CD4-positive, alpha-beta T cell treated with Interleukin-10 for 1 hour (primary cell): ENCODE results near the gene EHBP1.

ENCODE experiments used
- DNase-seq: peaks from one replicate; pipeline ENCODE4 v3.0.0-alpha.2; 2020

The EHBP1 gene

DNA sequence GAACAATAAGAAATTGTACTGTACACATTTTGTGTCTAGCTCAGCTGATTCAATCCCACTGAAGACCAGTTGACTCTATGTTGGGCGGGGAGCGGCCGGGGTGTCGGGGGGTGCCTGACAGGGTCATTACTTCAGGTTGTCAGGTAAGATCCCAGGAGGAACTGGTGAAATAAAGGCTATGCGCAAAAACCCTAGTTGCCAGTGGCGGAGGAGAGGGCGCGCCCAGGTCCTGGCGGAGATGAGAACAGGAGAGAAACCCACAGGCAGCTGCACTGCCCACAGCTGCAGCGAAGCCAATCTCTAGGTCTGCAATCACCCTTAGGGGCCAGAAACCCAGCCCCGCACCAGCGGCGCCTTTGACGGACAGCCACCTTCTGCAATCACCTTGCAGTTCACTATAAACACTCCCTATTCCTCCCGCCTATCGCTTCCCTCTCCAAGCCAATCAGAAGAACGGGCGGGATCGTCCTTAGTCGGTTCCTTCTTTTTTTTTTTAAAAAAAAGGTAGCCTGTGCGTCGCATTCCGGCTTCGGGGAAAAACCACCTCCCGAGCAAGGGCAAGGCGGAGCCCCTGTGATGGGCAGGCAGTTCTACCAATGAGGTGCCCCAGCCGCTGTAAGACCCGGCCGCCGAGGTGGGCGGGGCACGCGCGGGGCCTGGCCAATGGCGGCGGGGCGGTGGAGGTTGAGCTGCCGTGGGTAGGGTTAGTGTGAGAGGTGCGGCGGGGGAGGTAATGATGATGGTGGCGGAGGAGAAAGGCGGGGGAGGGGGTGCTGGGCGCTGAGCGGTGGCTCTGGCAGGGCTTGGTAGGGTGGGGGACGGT, at the start of gene EHBP1:
Gene EHBP1 (plus strand): TSS at position 707 of the 823 bp plus-strand sequence. CDS start 1,479 bp downstream, outside the sequence.
- DNase-seq = peak; percentile 99

DNA sequence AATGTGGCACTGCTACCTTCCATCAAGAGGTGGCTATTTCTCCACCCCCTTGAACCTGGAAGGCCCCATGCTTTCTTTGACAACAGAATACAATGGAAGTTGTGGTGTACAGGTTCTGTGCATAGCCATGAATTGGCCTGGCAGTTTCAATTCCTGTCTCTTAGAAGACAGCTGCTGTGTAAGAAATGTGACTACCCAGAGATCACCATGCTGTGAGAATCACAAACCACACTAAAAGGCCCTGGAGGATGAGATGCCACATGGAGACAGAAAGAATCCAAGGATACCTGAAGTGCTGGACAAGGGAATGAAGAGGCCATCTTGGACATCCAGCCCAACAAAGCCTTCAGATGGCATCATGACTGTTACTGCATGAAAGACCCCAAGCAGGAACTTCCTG, 47.7 kb upstream of the EHBP1 start:
- no peak for DNase-seq

DNA sequence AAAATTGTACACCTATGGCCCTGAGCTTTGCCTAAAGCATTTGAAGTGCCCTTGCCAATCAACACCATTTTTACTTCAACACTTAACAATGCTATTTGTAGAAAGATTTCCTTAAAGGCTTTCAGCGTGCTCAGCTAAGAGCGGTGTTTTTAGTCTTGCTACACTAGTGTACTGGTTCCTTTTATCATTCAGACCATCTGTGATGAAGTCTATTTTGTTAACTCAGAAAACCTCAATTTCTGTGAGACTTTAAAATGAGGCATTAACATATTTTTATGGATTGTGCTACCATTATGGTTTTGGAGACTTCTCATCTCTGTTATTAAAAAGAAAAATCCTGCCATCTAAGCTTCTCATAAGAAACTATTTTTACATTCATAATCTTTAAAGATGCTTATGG, 46.6 kb upstream of the EHBP1 start:
- no peak for DNase-seq

DNA sequence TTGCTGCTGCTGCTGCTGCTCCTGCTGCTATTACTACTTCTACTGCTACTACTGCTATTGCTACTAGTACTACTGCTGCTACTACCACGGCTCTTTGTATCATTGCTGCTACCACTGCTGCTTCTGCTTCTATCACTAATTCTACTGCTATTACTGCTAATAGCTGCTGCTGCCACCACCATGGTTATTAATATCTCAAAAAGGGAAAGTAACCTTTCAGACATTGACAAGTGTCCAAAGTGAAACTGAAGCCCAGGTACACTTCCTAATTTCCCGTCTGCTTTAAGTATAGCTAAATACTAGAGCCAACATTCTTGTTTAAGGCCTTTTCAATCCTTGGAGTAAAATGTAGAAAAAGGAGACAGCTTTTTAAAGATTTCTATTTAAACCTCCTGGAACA, 45.4 kb upstream of the EHBP1 start:
- no peak for DNase-seq

DNA sequence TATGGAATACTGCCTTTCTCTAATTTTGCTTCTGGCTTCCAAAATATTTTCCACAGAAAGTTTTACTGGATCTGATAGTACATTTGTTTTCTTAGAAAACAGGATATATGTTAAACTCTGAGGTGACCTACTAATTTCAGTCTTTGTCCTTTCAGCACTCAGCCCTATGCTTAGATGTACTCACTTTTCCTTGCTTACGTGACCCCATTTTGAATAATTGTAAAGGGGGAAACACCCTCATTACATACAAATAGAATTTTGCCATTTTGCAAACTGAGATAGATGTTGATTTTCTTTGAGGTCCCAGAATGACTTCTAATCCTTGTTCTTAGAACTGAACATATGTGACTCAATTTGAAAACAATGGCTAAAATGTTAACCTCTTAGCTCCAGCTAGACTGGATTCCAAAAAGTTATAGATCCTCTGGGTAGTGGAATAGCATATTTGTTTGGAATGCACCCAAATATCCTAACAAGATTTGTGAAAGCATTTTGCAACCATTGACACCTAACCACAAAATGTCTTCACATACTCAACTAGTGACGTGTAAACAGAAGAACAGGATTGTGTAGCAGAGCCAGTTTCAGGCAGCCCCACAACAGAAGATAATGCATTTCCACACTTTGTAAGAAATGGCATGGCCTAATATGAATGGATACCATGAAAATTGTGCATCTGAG, 44.8 kb upstream of the EHBP1 start:
- DNase-seq = no peak

DNA sequence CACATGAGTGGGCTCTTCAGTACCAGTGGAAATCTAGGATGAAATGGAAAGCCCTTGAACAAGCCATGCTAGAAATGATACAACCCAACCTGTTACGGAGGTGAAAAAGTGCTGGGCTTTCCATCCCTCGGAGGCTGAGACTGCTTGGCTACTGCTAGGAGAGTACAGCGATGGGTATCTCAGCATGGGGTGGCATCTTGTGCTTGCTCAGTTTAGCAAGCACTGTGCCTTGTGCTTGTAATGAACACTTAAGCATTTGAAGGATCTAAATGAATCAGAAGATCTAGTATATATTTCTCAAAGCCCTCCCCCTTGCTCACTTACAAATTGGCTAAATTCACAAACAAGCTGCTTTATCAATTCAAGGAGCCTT, 44.3 kb upstream of the EHBP1 start:
- DNase-seq = no peak

DNA sequence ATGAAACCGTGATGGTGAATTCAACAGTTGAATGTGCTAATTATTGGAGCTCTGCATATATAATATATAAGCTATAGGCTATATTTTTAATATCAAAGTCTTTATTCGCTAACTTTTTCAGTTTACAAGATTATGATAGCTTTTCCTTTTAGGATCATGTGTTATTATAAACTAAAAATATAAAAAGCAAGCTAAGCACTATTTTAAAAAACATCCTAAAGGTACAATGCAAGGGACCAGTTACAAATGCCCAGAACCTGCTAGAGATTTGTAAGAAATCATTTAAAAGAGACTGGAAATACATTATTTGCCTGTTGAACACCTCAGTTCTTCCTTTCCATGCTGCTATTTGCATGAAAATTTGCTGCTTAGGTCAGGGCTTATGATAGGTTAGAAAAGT, 43.4 kb upstream of the EHBP1 start:
- no peak for DNase-seq

DNA sequence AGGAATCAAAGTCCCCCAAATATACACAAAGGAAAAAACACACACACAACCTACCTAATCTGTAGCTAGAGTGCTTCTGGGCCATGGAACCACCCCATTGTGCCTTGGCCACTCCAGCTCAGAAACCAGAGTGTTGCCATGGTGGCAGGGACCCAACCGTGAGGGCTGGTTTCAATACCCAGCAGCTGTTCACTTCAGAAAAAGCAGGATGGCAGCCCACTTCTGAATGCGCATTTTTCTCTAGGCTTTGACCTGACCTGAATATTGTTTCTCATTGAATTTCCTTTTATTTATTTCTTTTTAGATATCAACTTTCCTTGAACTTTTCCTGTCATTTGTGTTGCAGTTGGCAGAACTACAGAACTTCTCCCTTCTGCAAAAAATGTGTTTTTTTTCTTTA, 43.0 kb upstream of the EHBP1 start:
- no peak for DNase-seq

DNA sequence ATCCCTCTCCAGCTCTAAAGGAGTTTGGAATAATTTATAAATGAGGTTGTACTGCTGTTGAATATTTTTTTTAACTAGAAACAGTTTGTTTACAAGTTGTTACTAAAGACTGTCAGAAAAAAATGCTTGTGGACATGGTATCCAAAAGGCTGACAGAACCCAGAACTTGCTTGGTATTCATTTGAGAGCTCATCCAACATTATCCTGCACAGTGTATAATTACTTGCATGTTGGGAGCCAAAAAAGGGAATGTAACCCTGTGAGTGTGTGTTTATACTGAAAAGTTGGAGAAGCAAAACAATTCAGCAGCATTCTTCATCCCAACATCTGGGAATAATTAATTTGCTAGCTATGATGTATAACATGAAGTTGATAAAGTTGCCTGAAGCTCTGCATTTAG, 42.1 kb upstream of the EHBP1 start:
- DNase-seq = no peak

DNA sequence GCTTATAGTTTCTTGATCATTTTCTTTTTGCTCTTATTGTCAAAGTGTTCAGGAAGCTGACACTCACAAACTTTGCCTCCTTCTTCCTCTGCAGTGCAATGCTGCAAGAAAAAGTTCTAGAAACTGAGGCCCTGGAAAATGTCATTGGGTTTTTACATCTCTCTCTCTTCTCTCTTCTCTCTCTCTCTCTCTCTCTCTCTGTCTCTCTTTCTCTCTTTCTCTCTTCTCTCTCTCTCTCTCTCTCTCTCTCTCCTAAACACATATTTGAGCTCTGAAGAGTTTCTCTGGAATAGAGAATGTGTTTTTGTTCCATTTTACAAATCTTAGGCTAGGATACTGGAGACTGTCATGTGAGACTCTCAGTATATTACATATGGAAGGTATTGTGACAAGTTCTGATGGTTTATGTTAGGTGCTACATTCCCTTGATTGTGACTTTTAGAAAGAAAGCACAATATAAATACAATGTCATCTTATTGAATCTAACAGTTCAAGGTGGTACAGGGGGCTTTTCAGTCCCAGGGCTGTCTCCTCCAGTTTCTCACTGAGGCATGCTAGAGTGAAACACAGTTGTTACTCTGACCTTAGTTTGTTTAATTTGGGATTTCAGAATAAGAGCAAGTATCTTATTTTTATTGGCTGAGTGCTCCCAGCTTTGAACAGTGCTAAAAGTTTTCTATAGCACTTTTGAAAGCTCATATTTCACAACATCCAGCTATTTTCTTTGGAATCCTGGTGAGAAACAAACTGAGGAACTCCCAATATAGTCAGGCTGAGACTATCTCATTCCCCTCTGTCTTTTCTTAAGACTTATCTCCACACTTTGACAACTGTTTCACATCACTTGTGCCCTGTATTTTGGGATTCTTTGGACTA, 41.4 kb upstream of the EHBP1 start:
- no peak for DNase-seq

DNA sequence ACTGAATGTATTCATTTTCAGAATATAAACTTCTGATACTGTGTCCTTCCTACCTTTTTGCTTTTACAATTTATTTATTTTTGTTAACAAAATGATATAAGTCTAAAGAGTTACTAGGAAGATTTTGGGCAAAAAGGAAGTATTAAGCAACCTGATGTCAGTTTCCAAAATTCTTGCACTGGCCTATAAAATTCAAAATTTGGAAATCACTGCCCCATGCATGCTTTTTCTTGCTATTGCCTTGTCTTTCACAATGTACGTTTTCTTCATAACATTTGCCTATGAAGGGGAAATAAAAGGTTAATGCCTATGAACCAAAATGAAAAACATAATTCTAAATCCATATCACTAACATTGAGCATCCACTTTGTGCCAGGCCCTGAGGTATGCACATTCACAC, 40.1 kb upstream of the EHBP1 start:
- no peak for DNase-seq

DNA sequence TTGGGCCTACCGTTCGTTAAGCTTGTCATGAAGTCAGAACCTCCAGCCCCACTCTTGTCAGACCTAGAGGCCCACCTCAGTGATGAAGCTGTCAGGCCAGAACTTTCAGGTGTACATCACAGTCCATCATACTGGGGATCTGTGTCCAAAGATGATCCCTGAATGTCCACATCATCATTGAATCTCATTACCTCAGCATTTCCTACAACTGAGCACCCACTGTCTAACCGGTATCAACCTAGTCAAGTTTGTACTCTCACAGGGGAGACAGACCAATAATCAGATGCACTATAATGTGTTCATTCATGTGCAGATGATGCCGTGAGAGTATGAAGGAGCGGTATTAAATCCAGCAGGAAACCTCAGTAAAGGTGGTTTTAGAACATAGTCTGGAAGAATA, 36.3 kb upstream of the EHBP1 start:
- DNase-seq = no peak

DNA sequence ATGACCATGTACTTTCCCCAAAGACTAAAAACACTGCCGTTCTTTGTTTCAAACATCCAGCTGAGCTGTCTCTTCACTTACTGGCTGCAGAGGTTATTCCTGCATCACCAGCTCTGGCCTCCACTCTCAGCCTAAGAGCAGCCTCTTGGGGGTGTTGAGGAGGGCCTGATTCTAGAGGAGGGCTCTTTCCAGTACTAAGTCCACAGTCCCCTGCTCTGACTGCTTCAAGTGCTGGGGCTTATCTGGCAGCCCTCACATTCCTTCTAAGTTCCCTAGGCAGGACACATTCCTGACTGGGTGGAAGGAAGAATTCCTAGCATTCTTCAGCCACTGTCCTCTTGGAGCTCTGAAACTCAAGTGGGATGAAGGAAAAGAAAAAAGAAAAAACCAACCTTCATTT, 32.9 kb upstream of the EHBP1 start:
- DNase-seq = no peak

DNA sequence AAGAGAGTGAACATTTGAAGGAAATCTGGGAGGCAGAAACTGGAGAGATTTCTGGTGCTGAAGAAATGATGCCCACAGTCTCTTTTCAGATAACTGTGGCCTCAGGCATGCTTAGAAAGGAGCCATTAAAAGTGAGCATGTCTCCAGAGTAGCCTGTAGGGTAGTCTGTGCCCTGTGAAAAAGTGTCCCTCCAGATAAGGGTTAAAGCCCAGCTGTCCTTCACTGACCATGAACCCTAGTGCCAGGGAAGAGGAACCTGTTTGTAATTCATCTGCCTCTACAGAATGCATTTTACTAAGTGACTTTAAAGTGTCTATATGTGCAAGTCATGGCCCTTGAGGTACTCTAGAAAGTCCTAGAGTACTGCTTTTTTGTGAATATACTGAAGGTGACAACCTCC, 30.5 kb upstream of the EHBP1 start:
- no peak for DNase-seq

DNA sequence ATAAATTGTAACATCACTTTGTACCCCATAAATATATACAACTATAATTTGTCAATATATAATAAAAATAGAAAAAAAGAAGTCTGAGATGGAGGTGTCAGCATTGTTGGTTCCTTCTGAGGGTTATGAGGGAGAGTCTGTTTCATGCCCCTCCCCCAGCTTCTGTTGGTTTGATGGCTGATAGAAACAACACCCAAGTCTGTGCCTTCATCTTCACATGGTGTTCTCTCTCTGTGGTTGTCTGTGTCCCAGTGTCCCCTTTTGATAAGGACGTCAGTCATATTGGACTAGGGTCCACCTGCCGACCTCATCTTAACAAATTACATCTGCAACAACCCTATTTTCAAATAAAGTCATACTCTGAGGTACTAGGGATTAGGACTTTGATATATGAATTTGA, 20.3 kb upstream of the EHBP1 start:
- no peak for DNase-seq

DNA sequence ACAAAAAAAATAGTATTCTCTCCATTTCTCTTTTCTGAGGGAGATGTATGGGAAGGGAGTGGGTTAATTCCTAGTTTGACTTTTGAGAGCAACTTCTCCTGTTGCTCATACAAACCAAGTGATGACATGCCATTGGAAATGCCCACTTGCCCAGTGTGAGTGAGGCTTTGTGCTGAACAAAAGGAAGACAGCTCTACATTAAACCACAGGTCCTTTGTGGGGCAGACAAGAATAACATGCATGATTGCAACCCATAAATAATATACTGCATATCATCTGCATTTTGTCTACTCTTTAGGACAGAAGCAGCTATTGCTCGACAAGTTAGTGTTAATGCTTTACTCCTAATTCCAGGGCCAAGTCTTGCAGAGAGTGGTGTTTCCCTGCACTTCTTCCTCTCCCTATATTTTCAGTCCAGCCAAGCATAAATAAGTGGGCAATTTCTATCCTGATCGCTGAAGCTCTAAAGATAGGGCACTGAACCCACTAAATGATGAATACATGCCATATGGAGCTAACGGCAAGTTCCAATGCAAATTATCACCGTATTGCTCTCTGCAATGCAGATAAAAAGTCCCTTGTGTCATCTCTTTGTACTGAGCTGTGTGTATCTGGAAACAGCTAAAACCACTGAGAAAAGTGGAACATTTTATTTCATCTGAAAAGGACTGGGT, 19.4 kb upstream of the EHBP1 start:
- no peak for DNase-seq

DNA sequence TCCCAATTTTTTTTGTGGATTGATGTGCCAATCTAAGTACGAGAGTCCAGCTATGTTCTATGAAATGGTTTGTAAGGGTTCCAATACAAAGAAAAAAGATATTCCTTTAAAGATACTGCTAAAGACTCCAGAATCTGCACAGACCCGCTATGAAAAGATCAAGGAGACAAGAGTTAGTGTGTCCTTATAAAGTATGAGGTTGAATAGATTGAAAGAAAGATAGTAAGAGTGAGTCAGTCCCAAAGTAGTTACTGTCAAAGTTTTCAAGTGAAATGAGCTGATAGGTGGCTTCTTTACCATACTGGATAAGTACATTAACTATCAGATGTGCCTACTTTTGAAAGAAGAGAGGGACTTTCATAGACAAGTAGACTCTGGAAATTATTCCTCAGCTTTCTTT, 17.9 kb upstream of the EHBP1 start:
- no peak for DNase-seq

DNA sequence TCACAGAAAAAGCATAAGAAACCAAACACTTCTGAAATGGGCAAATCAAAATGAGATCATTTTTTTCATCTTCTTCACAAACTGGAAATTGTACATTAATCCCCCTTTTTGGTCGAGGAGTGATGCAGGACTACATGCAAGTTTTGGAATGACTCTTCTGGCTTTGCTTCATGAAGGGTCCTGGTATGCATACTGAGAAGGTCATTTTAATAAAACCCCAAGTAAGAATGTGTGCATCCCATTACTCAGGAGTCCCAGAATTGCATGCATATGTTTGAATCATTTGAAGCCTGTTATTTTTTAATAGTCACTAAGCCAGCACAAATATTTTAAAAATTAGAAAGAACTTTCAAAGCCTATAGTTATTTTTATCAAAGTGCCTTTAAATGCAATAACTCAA, 16.7 kb upstream of the EHBP1 start:
- no peak for DNase-seq

DNA sequence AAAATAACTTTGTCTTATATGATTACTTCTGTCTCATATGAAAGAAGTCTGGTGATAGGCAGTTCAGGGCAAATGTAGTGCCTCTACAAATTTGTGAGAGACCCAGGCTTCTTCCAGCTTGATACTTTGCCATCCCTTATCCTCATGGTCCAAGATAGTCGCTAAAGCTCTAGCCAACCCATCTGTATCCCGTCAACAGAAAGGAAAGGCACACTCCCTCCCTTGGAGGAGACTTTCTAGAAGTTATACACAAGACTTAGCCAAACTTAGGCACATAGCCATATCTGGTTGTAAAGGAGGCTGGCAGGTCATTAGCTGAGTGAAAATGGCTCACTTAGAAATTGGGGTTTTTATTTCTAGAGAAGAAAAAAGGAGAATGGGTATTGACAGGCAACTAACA, 14.3 kb upstream of the EHBP1 start:
- no peak for DNase-seq

DNA sequence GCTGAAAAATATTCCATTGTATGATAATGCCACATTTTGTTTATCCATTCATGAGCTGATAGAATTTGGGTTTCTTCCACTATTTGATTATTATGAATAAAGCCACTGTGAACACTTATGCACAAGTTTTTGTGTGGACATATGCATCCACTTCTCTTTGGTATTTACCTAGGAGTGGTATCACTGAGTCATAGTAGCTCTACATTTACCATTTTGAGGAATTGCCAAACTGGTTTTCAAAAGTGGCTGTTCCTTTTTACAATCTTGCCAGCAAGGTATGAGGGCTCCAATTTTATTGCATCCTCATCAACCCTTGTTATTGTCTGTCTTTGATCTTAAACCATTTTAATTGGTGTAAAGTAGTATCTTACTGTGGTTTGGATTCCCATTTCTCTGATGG, 13.3 kb upstream of the EHBP1 start:
- no peak for DNase-seq

DNA sequence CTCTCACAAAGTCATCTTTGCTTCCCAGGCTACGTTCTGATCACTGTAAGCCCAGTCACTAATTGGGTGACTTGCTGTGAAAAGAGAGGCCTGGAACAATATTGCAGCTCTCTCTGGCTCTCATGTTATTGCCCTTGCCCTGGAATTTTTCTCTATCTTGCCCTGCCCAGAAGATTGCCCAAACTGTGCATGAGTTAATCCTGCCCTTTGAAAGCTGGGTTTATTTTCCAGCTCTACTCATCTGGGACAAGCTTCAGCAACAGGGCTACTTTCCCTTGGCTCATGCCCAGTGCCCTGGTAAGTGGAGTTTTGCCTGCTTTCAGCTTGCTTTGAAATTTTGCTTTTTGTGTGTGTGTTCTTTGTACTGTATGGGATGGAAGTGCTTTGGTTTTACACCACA, 6.9 kb upstream of the EHBP1 start:
- DNase-seq = no peak

DNA sequence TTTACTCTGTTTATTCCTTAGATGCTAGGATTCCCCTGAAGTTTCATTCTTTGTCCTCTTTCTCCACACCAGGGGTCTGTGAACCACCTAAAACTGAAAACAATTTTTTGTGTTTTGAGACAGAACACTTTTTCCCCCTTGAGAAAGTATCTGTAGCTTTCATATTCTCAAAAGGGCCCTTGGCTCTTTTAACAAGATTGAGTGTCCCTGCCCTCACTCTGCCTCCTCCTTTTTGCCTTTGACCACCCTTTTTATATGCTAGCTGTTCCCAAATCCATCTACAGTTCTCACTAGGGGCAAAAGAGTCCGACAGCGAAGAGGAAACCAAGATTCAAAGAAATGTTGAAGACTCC, 883 bp upstream of the EHBP1 start:
- no peak for DNase-seq
